Retina (tissue), 1 donor: ENCODE results near the gene ASF1B.

ENCODE experiments used
- DNase-seq: peaks from one replicate; pipeline ENCODE4 v3.0.0-alpha.2; 2016

ASF1B gene

GRCh38 chr19:14106840-14107239, 29.5 kb downstream of the ASF1B start:
- DNase-seq: no peak

- no peak for DNase-seq
Observed at GRCh38 chr19:14105680-14106079, 30.7 kb downstream of the ASF1B start.

- no peak for DNase-seq
Observed at GRCh38 chr19:14103310-14103709, 33.1 kb downstream of the ASF1B start.

GRCh38 chr19:14102756-14103155, 33.6 kb downstream of the ASF1B start:
- no peak for DNase-seq

GRCh38 chr19:14102102-14102696, 34.2 kb downstream of the ASF1B start:
- DNase-seq: no peak

GRCh38 chr19:14101003-14101545, 35.3 kb downstream of the ASF1B start:
- no peak for DNase-seq

- no peak for DNase-seq
Observed at GRCh38 chr19:14097532-14098151, 38.7 kb downstream of the ASF1B start.

- DNase-seq: no peak
Observed at GRCh38 chr19:14096272-14096992, 40.0 kb downstream of the ASF1B start.

- no peak for DNase-seq
Observed at GRCh38 chr19:14094854-14095253, 41.5 kb downstream of the ASF1B start.

GRCh38 chr19:14093117-14093823, 43.1 kb downstream of the ASF1B start:
- DNase-seq: no peak

GRCh38 chr19:14091813-14092462, 44.5 kb downstream of the ASF1B start:
- no peak for DNase-seq

- peak; percentile 81 for DNase-seq
Observed at GRCh38 chr19:14091081-14091812, 45.1 kb downstream of the ASF1B start.

GRCh38 chr19:14090509-14091080, 45.8 kb downstream of the ASF1B start, which contains the start of gene SAMD1:
Gene SAMD1 (minus strand): TSS chr19:14090751.
- peak; percentile 66 for DNase-seq

- peak; percentile 56 for DNase-seq
Observed at GRCh38 chr19:14089662-14090508, 46.5 kb downstream of the ASF1B start.

- DNase-seq: no peak
Observed at GRCh38 chr19:14089412-14089661, 47.1 kb downstream of the ASF1B start.

- DNase-seq: no peak
Observed at GRCh38 chr19:14088634-14089411, 47.6 kb downstream of the ASF1B start.

- no peak for DNase-seq
Observed at GRCh38 chr19:14086098-14086497, 50.3 kb downstream of the ASF1B start.

- DNase-seq: no peak
Observed at GRCh38 chr19:14085309-14085995, 50.9 kb downstream of the ASF1B start, which contains the start of gene C19orf67. Gene C19orf67 (minus strand): TSS chr19:14085783. CDS start chr19:14085627, 156 bp downstream.

- DNase-seq: no peak
Observed at GRCh38 chr19:14082675-14082960, 53.8 kb downstream of the ASF1B start.
